GM18861 (cell line): ENCODE data around the gene SPG11.
A peak's percentile ranks its signal among the peaks of the same experiment; 100 is the strongest.
"Not testable (repeated sequence)": the region's sequence is repeated elsewhere in the genome, so short reads cannot be mapped to it uniquely, and the experiment has no call there.

Experiments
- ATAC-seq: cut with Tn5 transposase; IDR thresholded peaks from one replicate; pipeline ENCODE4 v1.9.1; 2021; ENCODE audit not compliant: unreplicated experiment

Gene SPG11

GRCh38 chr15:44565387-44566154 lies 97.9 kb downstream of the SPG11 start:
- ATAC-seq, result no peak

- not testable (repeated sequence) for ATAC-seq
These were observed 102.5 kb downstream of the SPG11 start for GRCh38 chr15:44560926-44561325.

GRCh38 chr15:44554934-44555723 lies 108.3 kb downstream of the SPG11 start:
- no peak for ATAC-seq

GRCh38 chr15:44550734-44551133 lies 112.7 kb downstream of the SPG11 start:
- no peak for ATAC-seq

- ATAC-seq, result no peak
These were observed 113.2 kb downstream of the SPG11 start for GRCh38 chr15:44550256-44550655.

- not testable (repeated sequence) for ATAC-seq
These were observed 114.3 kb downstream of the SPG11 start for GRCh38 chr15:44549152-44549551.

GRCh38 chr15:44545913-44546802 lies 117.3 kb downstream of the SPG11 start:
- ATAC-seq, result peak; percentile 56

GRCh38 chr15:44544745-44545144 lies 118.7 kb downstream of the SPG11 start:
- not testable (repeated sequence) for ATAC-seq

- no peak for ATAC-seq
These were observed 120.9 kb downstream of the SPG11 start for GRCh38 chr15:44542596-44542995.

- no peak for ATAC-seq
These were observed 122.0 kb downstream of the SPG11 start for GRCh38 chr15:44541282-44541958.

GRCh38 chr15:44537735-44538240 lies 125.7 kb downstream of the SPG11 start:
- no peak for ATAC-seq

GRCh38 chr15:44536962-44537734 lies 126.3 kb downstream of the SPG11 start, which contains the start of gene EIF3J:
Gene EIF3J, plus strand, starts transcription at chr15:44537147. Its CDS starts 48 bp downstream, at chr15:44537195.
- ATAC-seq, result peak; percentile 74

GRCh38 chr15:44536302-44536961 lies 127.0 kb downstream of the SPG11 start:
- ATAC-seq, result peak; percentile 57

GRCh38 chr15:44535523-44536301 lies 127.8 kb downstream of the SPG11 start:
- no peak for ATAC-seq

- no peak for ATAC-seq
These were observed 128.4 kb downstream of the SPG11 start for GRCh38 chr15:44535092-44535491.

- no peak for ATAC-seq
These were observed 130.8 kb downstream of the SPG11 start for GRCh38 chr15:44532689-44533088.

GRCh38 chr15:44532275-44532674 lies 131.2 kb downstream of the SPG11 start:
- ATAC-seq, result not testable (repeated sequence)

- ATAC-seq, result no peak
These were observed 132.8 kb downstream of the SPG11 start for GRCh38 chr15:44530653-44531052.
